ENCODE results near the gene QRFPR. TPM values are rescaled to one million over a fixed set of nuclear protein-coding genes. Genes with fewer than 3 reads are reported as not detected.

QRFPR gene
- polyA plus RNA-seq, 3 donors: not detected

- Histone ChIP-seq H3K36me3 (replicated peaks in 1 of 2; ENCODE audit: control insufficient read depth in 1 of 2, insufficient read depth in 2 of 2, low read length in 2 of 2) (no peaks in the 10 kb centered on the region), H3K9me3 (replicated peaks in 1 of 2; ENCODE audit: control insufficient read depth in 1 of 2, insufficient read depth in 1 of 2, low read length in 2 of 2) (no peaks in the 10 kb centered on the region), H3K4me3 (replicated peaks in 1 of 3; ENCODE audit: low read depth in 2 of 3, low read length in 3 of 3) (no peak overlapping the region), H3K9ac (ENCODE audit: insufficient read depth, low read length, poor library complexity, severe bottlenecking) (no peak overlapping the region), H3K79me2 (ENCODE audit: insufficient read depth, low read length) (no peaks in the 10 kb centered on the region), H3K4me1 (ENCODE audit: control insufficient read depth in 1 of 2, insufficient read depth in 2 of 2, low read length in 2 of 2) (no peaks in the 10 kb centered on the region), H3K4me2 (replicated peaks; ENCODE audit: extremely low read depth, low read length, poor library complexity, severe bottlenecking) (no peak overlapping the region), H3K27me3 (ENCODE audit: control insufficient read depth in 2 of 2, insufficient read depth in 2 of 2, low read length in 2 of 2) (no peaks in the 10 kb centered on the region), H2AFZ (ENCODE audit: insufficient read depth, low read depth, low read length, poor library complexity, severe bottlenecking) (no peak overlapping the region), H3K27ac (ENCODE audit: low read depth in 1 of 2, low read length in 2 of 2) (no peak overlapping the region), H4K20me1 (ENCODE audit: insufficient read depth, low read length) (no peaks in the 10 kb centered on the region)
- 0% methylated on average over 4 of the region's 5 CpGs for WGBS (ENCODE audit: insufficient coverage)
- H3K36me3 Mint-ChIP-seq: no peaks in the 10 kb centered on the region
- TF ChIP-seq, protein P1, sequence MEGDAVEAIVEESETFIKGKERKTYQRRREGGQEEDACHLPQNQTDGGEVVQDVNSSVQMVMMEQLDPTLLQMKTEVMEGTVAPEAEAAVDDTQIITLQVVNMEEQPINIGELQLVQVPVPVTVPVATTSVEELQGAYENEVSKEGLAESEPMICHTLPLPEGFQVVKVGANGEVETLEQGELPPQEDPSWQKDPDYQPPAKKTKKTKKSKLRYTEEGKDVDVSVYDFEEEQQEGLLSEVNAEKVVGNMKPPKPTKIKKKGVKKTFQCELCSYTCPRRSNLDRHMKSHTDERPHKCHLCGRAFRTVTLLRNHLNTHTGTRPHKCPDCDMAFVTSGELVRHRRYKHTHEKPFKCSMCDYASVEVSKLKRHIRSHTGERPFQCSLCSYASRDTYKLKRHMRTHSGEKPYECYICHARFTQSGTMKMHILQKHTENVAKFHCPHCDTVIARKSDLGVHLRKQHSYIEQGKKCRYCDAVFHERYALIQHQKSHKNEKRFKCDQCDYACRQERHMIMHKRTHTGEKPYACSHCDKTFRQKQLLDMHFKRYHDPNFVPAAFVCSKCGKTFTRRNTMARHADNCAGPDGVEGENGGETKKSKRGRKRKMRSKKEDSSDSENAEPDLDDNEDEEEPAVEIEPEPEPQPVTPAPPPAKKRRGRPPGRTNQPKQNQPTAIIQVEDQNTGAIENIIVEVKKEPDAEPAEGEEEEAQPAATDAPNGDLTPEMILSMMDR (IDR thresholded peaks at IDR 0.05): peak; percentile 88
- peaks cover 6% of the 10 kb centered on the region for H3K4me1 Mint-ChIP-seq
- H3K27me3 Mint-ChIP-seq (ENCODE audit: low read depth in 3 of 3): peaks cover 0 to 2% (median 2%) of the 10 kb centered on the region in 3 donors
- intact Hi-C loops (cut with micrococcal nuclease): loop anchor here in 1 of 2 donors (5.0 kb wide), 1 partner anchor 115 kb away; no protein-coding TSS in a partner anchor
- no peak overlapping the region for H3K27ac Mint-ChIP-seq
- H3K9me3 Mint-ChIP-seq: no peaks in the 10 kb centered on the region
- H3K4me3 Mint-ChIP-seq: no peak overlapping the region
- DNase-seq: peak; percentile 8 to 34 (median 23)
These were observed 73.1 kb downstream of the QRFPR start for GRCh38 chr4:121307445-121308327.

- Histone ChIP-seq H3K79me2 (ENCODE audit: insufficient read depth, low read length) (no peaks in the 10 kb centered on the region), H4K20me1 (ENCODE audit: insufficient read depth, low read length) (no peaks in the 10 kb centered on the region), H3K36me3 (replicated peaks in 1 of 2; ENCODE audit: control insufficient read depth in 1 of 2, insufficient read depth in 2 of 2, low read length in 2 of 2) (no peaks in the 10 kb centered on the region), H3K9ac (ENCODE audit: insufficient read depth, low read length, poor library complexity, severe bottlenecking) (no peak overlapping the region), H3K4me1 (ENCODE audit: control insufficient read depth in 1 of 2, insufficient read depth in 2 of 2, low read length in 2 of 2) (no peaks in the 10 kb centered on the region), H3K4me3 (replicated peaks in 1 of 3; ENCODE audit: low read depth in 2 of 3, low read length in 3 of 3) (no peak overlapping the region), H2AFZ (ENCODE audit: insufficient read depth, low read depth, low read length, poor library complexity, severe bottlenecking) (no peak overlapping the region), H3K9me3 (replicated peaks in 1 of 2; ENCODE audit: control insufficient read depth in 1 of 2, insufficient read depth in 1 of 2, low read length in 2 of 2) (no peaks in the 10 kb centered on the region), H3K4me2 (replicated peaks; ENCODE audit: extremely low read depth, low read length, poor library complexity, severe bottlenecking) (no peak overlapping the region), H3K27me3 (ENCODE audit: control insufficient read depth in 2 of 2, insufficient read depth in 2 of 2, low read length in 2 of 2) (no peaks in the 10 kb centered on the region), H3K27ac (ENCODE audit: low read depth in 1 of 2, low read length in 2 of 2) (no peak overlapping the region)
- no CpG with 5 or more reads among the region's 1 CpG for WGBS (ENCODE audit: insufficient coverage)
- TF ChIP-seq, protein P1 (IDR thresholded peaks at IDR 0.05): no peak
- DNase-seq: no peak
- H3K36me3 Mint-ChIP-seq: no peaks in the 10 kb centered on the region
- intact Hi-C loops (cut with micrococcal nuclease): loop anchor here in 1 of 2 donors (5.0 kb wide), 1 partner anchor 115 kb away; no protein-coding TSS in a partner anchor
- no peak overlapping the region for H3K4me3 Mint-ChIP-seq
- H3K27me3 Mint-ChIP-seq (ENCODE audit: low read depth in 3 of 3): peaks cover 0 to 2% (median 0%) of the 10 kb centered on the region in 3 donors
- no peaks in the 10 kb centered on the region for H3K9me3 Mint-ChIP-seq
- no peak overlapping the region for H3K27ac Mint-ChIP-seq
- peaks cover 6% of the 10 kb centered on the region for H3K4me1 Mint-ChIP-seq
These were observed 73.9 kb downstream of the QRFPR start for GRCh38 chr4:121306931-121307330.

All from CD14-positive monocyte (primary cell).